ENCODE results near the gene CNGA3.
"Not testable (repeated sequence)": the region's sequence is repeated elsewhere in the genome, so short reads cannot be mapped to it uniquely, and the experiment has no call there.

DNA sequence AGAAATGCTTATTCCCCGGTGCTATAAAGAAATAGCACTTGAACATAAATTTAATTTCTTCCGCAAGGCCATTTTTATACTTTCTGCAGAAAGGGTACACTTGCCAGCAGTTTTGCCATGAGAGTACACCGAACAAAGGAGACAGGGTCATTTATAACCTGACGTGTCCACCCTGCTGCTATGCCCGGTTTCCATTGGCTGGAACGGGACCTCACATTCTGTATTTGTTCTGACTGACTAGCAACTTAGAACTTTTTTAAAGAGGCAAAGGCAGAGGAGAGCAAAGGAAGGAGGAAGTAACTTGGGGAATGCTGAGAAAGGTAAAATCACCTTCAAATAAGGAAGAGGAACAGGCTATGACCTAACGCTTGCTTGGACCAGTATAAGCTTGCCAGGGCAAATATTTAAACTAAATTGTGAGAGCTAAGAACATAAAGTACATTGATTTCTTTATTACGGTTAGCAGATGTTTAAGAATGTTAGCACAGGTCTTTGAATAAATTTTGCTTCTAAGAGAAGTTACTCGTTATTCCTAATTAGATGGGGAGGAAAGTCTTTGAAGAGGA, 39.0 kb upstream of the CNGA3 start:
- not testable (repeated sequence) for TF ChIP-seq EZH2 (IDR thresholded peaks at IDR 0.05; ENCODE audit: borderline replicate concordance, low read depth, low read length, severe bottlenecking); POLR2AphosphoS5 (IDR thresholded peaks at IDR 0.05; ENCODE audit: insufficient read depth, low read depth, low read length)
- TF ChIP-seq, protein P1, sequence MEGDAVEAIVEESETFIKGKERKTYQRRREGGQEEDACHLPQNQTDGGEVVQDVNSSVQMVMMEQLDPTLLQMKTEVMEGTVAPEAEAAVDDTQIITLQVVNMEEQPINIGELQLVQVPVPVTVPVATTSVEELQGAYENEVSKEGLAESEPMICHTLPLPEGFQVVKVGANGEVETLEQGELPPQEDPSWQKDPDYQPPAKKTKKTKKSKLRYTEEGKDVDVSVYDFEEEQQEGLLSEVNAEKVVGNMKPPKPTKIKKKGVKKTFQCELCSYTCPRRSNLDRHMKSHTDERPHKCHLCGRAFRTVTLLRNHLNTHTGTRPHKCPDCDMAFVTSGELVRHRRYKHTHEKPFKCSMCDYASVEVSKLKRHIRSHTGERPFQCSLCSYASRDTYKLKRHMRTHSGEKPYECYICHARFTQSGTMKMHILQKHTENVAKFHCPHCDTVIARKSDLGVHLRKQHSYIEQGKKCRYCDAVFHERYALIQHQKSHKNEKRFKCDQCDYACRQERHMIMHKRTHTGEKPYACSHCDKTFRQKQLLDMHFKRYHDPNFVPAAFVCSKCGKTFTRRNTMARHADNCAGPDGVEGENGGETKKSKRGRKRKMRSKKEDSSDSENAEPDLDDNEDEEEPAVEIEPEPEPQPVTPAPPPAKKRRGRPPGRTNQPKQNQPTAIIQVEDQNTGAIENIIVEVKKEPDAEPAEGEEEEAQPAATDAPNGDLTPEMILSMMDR (IDR thresholded peaks at IDR 0.05; ENCODE audit: extremely low read depth in 1 of 2, insufficient read depth in 1 of 2, low read depth in 1 of 2, low read length in 2 of 2): not testable (repeated sequence)
